Endothelial cell of umbilical vein (primary cell): ENCODE measurements around the gene PLXND1. TPM values are rescaled to one million over a fixed set of nuclear protein-coding genes. Genes with fewer than 3 reads are reported as not detected.

ENCODE experiments used
- BruUV-seq: library from RNA; stranded (reverse); fragments of 400-500 nt; replicated peaks from 2 replicates; lab custom pipeline; 2021; lab: Mats Ljungman, UMichigan
- CTCF ChIA-PET: fragments of 300-600, 350-600 bp; sonication (Branson Sonifier 250); formaldehyde crosslinking; loops from one replicate; lab custom pipeline; 2021; ENCODE audit warnings: antibody characterized with exemption, inconsistent platforms; lab: Charles Lee
- POLR2A ChIA-PET: fragments of 300-600, 350-600 bp; sonication (Branson Sonifier 250); formaldehyde crosslinking; loops from one replicate; lab custom pipeline; 2021; ENCODE audit warnings: antibody characterized with exemption, inconsistent platforms; lab: Charles Lee
- DNase-seq: peaks from one replicate; pipeline ENCODE4 v3.0.0-alpha.2; 2011; ENCODE audit warnings: low read depth, low spot score
- FAIRE-seq: peaks from 2 replicates; lab custom pipeline; 2011; peaks lifted over from hg19 to GRCh38; lab: Jason Lieb, UNC
- H2AFZ ChIP-seq: 2 replicates; pipeline ENCODE4 v1.6.0; 2012; ENCODE audit warnings: low read depth, low read length, control low read depth, inconsistent platforms
- H3K27ac ChIP-seq: 2 replicates; pipeline ENCODE4 v1.5.1; 2011; ENCODE audit warnings: low read depth, mild to moderate bottlenecking, control low read depth, low read length, moderate library complexity; ENCODE audit not compliant: insufficient read depth
- H3K27me3 ChIP-seq, 2 experiments: 2 replicates each; pipeline versions ENCODE4 v1.6.0 to v1.6.1; 2011; ENCODE audit warnings: low read length in 2 of 2, mixed read lengths in 1 of 2; ENCODE audit not compliant: control insufficient read depth in 2 of 2, insufficient read depth in 2 of 2
- H3K36me3 ChIP-seq, 2 experiments: 2 replicates in 1 of 2; 3 replicates in 1 of 2; pipeline ENCODE4 v1.5.1; 2011; ENCODE audit warnings: low read length in 2 of 2, mild to moderate bottlenecking in 1 of 2, moderate library complexity in 1 of 2; ENCODE audit not compliant: control insufficient read depth in 2 of 2, insufficient read depth in 2 of 2; ENCODE audit errors: extremely low read depth in 1 of 2
- H3K4me1 ChIP-seq: 3 replicates; pipeline ENCODE4 v1.5.1; 2011; ENCODE audit warnings: mild to moderate bottlenecking, low read length; ENCODE audit not compliant: control insufficient read depth, insufficient read depth; ENCODE audit errors: extremely low read depth
- H3K4me2 ChIP-seq: 2 replicates; pipeline ENCODE4 v1.6.1; 2011; ENCODE audit warnings: low read length, control low read depth, mixed read lengths; ENCODE audit not compliant: insufficient read depth
- H3K4me3 ChIP-seq, 3 experiments: fragments of 200-600 bp in 1 of 3; sonication (generic), shearing (Covaris generic) in 1 of 3; replicated peaks in 1 of 3; 2 replicates each; pipeline ENCODE4 v1.5.1; 2011 to 2016; ENCODE audit warnings: control low read depth in 3 of 3, low read length in 3 of 3, mild to moderate bottlenecking in 2 of 3, inconsistent platforms in 1 of 3, low read depth in 1 of 3, moderate library complexity in 1 of 3; ENCODE audit not compliant: insufficient read depth in 1 of 3
- H3K79me2 ChIP-seq: 2 replicates; pipeline ENCODE4 v1.6.0; 2012; ENCODE audit warnings: low read length, inconsistent platforms; ENCODE audit not compliant: control insufficient read depth, insufficient read depth
- H3K9ac ChIP-seq: replicated peaks from 2 replicates; pipeline ENCODE3; 2011; ENCODE audit warnings: low read length, control low read depth; ENCODE audit not compliant: insufficient read depth; ENCODE audit errors: extremely low read depth
- H3K9me1 ChIP-seq: replicated peaks from 3 replicates; pipeline ENCODE4 v1.6.0; 2011; ENCODE audit warnings: mild to moderate bottlenecking, low read length; ENCODE audit not compliant: control insufficient read depth, insufficient read depth; ENCODE audit errors: extremely low read depth
- H3K9me3 ChIP-seq: replicated peaks from 2 replicates; pipeline ENCODE4 v1.5.1; 2012; ENCODE audit warnings: low read length, inconsistent platforms; ENCODE audit not compliant: control insufficient read depth, insufficient read depth
- H4K20me1 ChIP-seq: replicated peaks from 2 replicates; pipeline ENCODE3; 2011; ENCODE audit warnings: mild to moderate bottlenecking, low read length; ENCODE audit not compliant: control insufficient read depth, insufficient read depth; ENCODE audit errors: extremely low read depth
- CTCF ChIP-seq, 2 donors: IDR thresholded peaks; 1 replicate in 1 of 2; 2 replicates in 1 of 2; pipeline ENCODE4 v1.5.1; 2011; ENCODE audit warnings: low read length in 2 of 2, mild to moderate bottlenecking in 2 of 2, moderate library complexity in 2 of 2, control low read depth in 1 of 2, inconsistent platforms in 1 of 2, low read depth in 1 of 2; ENCODE audit not compliant: insufficient read depth in 1 of 2; ENCODE audit errors: extremely low read depth in 1 of 2
- EZH2 ChIP-seq: IDR thresholded peaks from 2 replicates; pipeline ENCODE4 v1.6.1; 2012; ENCODE audit warnings: borderline replicate concordance, low read depth, mild to moderate bottlenecking, moderate library complexity, low read length, inconsistent platforms; ENCODE audit not compliant: severe bottlenecking
- FOS ChIP-seq: IDR thresholded peaks from 2 replicates; pipeline ENCODE4 v1.6.1; 2011; ENCODE audit warnings: mild to moderate bottlenecking, low read length, moderate library complexity, borderline replicate concordance; ENCODE audit not compliant: insufficient read depth
- GATA2 ChIP-seq: IDR thresholded peaks from 2 replicates; pipeline ENCODE4 v1.7.0; 2011; ENCODE audit warnings: low read depth, mild to moderate bottlenecking, moderate library complexity, mixed read lengths, low read length; ENCODE audit not compliant: insufficient read length, insufficient read depth
- JUN ChIP-seq: IDR thresholded peaks from 2 replicates; pipeline ENCODE4 v1.6.1; 2011; ENCODE audit warnings: borderline replicate concordance, low read depth; ENCODE audit not compliant: insufficient read length, insufficient read depth
- MAX ChIP-seq: IDR thresholded peaks from 2 replicates; pipeline ENCODE4 v1.6.1; 2011; ENCODE audit not compliant: insufficient read depth, insufficient read length
- MYC ChIP-seq: IDR thresholded peaks from one replicate; pipeline ENCODE4 v1.6.1; 2011; ENCODE audit warnings: mild to moderate bottlenecking, low read depth, low read length
- POLR2A ChIP-seq: IDR thresholded peaks from 2 replicates; pipeline ENCODE4 v1.6.1; 2012; ENCODE audit warnings: low read depth, mild to moderate bottlenecking, control low read depth, low read length
- POLR2AphosphoS5 ChIP-seq: IDR thresholded peaks from 2 replicates; pipeline ENCODE4 v1.6.1; 2012; ENCODE audit warnings: low read depth, mild to moderate bottlenecking, control low read depth, low read length, moderate library complexity; ENCODE audit not compliant: insufficient read depth
- dilution Hi-C: fragments of 300-500 bp; cut with MboI; formaldehyde crosslinking; loops from one replicate; pipeline ENCODE4 v1.15.0; 2019; ENCODE audit warnings: low sequenced_read_pairs; ENCODE audit not compliant: extremely low pct_ligation_motif_present
- intact Hi-C: fragments of 100-400 bp; cut with micrococcal nuclease; formaldehyde crosslinking; loops from one replicate; pipeline ENCODE4 v1.10.0; 2022
- polyA plus RNA-seq, 4 experiments: library from polyadenylated mRNA; depleted of rRNA in 3 of 4; stranded (reverse) in 3 of 4; unstranded in 1 of 4; fragments of >200 nt; gene quantifications; 2 replicates each; pipeline versions ENCODE4 v1.2.1 to v1.2.3, GENCODE V29; 2011 to 2012; ENCODE audit warnings: missing spikeins in 1 of 4
- total RNA-seq: library from RNA; stranded (reverse); gene quantifications from 2 replicates; pipeline ENCODE4 v1.2.3, GENCODE V29; 2021

The PLXND1 gene
- total and polyA plus RNA-seq, 2 donors (not counting 3 experiments of a cell fraction or from before 2014, with no cell fraction given): 300 to 834 TPM

GRCh38 chr3:129599607-129600006 is 6.9 kb downstream of the PLXND1 start:
- DNase-seq (peak; percentile 94), FAIRE-seq (peak; percentile 98)
- Histone ChIP-seq H3K4me3 (peak overlapping the region in 1 of 3 experiments; percentile 8), H3K9ac (peak overlapping the region; percentile 69), H3K4me2 (peak overlapping the region; percentile 35), H3K9me1 (no peaks in the 10 kb centered on the region), H3K27me3 (no peaks in the 10 kb centered on the region), H2AFZ (no peak overlapping the region), H3K36me3 (no peaks in the 10 kb centered on the region), H3K79me2 (peaks cover 97% of the 10 kb centered on the region), H3K27ac (peak overlapping the region; percentile 91), H3K4me1 (peaks cover 80% of the 10 kb centered on the region), H4K20me1 (no peaks in the 10 kb centered on the region), H3K9me3 (no peaks in the 10 kb centered on the region)
- dilution Hi-C loops: no loop called here
- TF ChIP-seq POLR2A: peak; percentile 19
- TF ChIP-seq FOS: peak; percentile 93
- peak; percentile 36 for TF ChIP-seq MYC
- TF ChIP-seq EZH2: no peak
- peak; percentile 65 for TF ChIP-seq JUN
- TF ChIP-seq CTCF (IDR thresholded peaks at IDR 0.05; ENCODE audit: extremely low read depth in 1 of 2, insufficient read depth in 1 of 2, low read depth in 1 of 2, low read length in 2 of 2): no peak
- TF ChIP-seq MAX: no peak
- TF ChIP-seq GATA2: peak; percentile 58
- peak; percentile 87 for TF ChIP-seq POLR2AphosphoS5
- BruUV-seq: no TSS peak
- ChIA-PET CTCF (interaction anchor here (0.6 to 1.7 kb wide), 10 partner anchors 13 to 283 kb away, joined by 3 to 14 read pairs (median 3); a partner anchor contains a TSS), POLR2A (no interaction called here)
- intact Hi-C loops: loop anchor here (1.0 to 5.0 kb wide), 3 partner anchors 8 to 217 kb away; no protein-coding TSS in a partner anchor
